NCI-H2029 treated with DMSO at 0.1 percent for 48 hours (cell line): Measurements from ENCODE around the gene CENPH.
"Not testable (repeated sequence)": the region's sequence is repeated elsewhere in the genome, so short reads cannot be mapped to it uniquely, and the experiment has no call there.

ENCODE experiments used
- DNase-seq: peaks from one replicate; lab custom pipeline; 2025; lab: John Stamatoyannopoulos, UW

Gene CENPH, protein sequence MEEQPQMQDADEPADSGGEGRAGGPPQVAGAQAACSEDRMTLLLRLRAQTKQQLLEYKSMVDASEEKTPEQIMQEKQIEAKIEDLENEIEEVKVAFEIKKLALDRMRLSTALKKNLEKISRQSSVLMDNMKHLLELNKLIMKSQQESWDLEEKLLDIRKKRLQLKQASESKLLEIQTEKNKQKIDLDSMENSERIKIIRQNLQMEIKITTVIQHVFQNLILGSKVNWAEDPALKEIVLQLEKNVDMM

DNA sequence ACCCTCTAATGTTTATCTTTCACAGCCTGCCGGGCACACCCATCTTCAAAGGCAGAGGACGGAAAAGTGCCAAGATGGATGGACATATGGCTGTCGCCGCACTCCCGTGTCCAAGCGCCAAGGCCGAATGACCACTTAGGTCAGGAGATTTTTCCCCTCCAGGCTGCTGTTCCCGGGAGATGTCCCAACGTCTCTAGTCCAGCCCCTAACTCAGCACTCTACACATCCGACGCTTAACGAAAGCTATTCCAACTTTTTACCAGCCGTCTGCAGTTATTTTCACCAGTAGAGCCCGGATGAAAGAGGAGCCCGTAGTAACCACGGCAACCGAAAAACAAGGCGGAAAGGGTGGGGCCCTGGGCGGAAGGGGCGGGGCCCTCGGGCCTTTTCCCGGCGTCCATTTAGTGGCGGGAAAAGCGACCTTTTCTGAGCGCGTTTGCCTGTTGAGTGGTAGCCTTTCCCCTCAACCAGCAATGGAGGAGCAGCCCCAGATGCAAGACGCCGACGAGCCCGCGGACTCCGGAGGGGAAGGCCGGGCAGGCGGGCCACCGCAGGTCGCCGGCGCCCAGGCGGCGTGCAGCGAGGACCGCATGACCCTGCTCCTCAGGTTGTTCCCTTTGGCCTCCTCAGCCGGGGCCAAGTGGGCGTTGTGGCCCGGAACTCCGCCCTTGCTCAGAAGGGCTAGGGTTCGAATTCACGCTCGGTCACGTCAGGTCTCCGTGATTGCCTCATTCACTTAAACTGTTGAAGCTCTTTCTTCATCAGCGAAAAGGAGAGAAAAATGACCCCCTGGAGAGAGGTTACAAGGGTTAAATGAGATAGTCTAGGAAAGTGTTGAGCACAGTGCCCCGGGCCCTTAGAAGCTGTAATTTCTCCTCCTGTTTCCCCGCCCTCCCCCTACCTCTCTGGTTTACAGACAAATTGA, at the start of gene CENPH:
Gene CENPH, plus strand, starts transcription at position 422 of the 925 bp plus-strand sequence. Its CDS starts 52 bp downstream, at position 474.
- peak; percentile 82 for DNase-seq

DNA sequence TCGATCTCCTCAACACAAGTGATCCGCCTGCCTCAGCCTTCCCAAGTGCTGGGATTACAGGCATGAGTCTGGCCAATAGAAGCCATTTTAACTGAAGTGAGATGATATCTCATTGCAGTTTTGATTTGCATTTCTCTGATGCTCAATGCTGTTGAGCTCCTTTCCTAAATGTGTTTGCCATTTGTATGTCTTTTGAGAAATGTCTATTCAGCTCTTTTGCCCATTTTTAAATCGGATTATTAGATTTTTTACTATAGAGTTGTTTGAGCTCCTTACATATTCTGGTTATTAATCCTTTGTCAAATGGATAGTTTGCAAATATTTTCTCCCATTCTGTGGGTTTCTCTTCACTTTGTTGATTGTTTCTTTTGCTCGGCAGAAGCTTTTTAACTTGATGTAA, 49.1 kb upstream of the CENPH start:
- not testable (repeated sequence) for DNase-seq

DNA sequence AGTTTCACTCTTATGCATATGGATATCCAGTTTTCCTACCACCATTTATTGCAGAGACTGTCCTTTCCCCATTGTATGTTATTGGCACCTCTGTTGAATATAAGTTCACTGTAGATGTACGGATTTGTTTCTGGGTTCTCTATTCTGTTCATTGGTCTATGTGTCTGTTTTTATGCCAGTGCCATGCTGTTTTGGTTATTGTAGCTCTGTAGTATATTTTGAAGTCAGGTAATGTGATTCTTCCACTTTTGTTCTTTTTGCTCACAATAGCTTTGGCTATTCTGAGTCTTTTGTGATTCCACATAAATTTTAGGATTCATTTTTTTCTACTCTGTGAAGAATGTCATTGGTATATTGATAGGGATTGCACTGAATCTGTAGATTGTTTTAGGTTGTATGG, 48.6 kb upstream of the CENPH start:
- DNase-seq = no peak

DNA sequence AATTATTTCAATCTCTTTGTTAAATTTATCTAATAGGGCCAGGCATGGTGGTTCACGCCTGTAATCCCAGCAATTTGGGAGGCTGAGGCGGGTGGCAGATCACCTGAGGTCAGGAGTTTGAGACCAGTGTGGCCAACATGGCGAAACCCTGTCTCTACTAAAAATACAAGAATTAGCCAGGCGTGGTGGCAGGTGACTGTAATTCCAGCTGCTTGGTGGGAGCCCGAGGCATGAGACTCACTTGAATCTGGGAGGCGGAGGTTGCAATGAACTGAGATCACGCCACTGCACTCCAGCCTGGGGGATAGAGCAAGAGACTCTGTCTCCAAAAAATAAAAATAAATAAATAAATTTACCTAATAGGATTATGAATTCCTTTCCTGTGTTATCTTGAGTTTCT, 40.8 kb upstream of the CENPH start:
- DNase-seq = not testable (repeated sequence)

DNA sequence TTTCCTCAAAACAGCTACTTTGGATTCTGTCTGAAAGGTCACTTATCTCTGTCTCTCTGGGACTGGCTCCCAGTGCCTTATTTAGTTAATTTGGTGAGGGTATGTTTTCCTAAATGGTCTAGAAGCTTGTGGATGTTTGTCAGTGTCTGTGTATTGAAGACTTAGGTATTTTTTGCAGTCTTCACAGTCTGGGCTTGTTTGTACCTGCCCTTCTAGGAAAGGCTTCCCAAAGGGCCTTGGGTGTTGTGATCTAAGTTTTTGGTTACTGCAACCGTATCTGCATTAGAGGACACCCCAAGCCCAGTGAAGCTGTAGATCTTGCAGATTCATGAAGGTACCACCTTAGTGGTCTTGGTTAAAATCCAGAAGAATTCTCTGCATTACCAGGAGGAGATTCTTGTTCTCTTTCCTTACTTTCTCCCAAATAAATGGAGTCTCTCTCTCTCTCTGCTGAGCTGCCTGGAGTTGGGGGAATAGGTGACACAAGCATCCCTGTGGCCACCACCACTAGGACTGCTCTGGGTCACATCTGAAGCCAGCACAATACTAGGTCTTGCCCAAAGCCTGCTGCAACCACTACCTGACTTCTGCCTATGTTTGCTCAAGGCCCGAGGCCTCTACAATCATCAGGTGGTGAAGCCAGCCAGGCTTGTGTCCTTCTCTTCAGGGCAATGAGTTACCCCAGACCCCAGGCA, 40.3 kb upstream of the CENPH start:
- DNase-seq = no peak

DNA sequence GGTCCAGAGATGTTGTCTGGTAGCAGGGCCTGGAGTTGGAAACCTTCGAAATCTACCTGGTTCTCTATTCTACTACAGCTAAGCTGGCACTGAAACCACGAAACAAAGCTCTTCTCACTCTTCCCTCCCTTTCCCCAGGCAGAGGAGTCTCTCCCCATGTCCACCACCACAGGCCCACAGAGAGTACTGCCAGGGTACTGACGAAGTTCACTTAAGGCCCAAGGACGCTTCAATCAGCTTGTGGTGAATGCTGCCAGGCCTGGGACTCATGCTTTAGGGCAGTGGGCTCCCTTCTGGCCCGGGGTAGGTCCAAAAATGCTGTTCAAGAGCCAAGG, 39.7 kb upstream of the CENPH start:
- DNase-seq = no peak

DNA sequence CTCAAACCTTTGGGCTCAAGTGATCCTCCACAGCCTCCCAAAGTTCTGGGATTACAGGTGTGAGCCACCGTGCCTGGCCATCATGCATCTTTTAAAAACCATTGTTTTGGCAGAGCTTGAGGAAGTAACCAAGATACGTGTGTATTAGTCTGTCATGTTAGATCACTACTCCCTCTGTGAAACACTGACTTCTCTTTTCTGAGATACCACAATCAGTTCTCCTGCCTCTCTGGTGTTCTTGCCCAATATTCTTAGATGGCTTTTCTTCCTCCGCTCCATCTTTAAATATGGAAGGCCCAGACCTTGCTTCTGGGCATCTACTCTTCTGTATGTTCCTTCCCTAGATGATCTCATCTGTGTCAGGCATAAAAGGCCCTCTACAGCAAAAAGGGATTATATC, 36.7 kb upstream of the CENPH start:
- no peak for DNase-seq

DNA sequence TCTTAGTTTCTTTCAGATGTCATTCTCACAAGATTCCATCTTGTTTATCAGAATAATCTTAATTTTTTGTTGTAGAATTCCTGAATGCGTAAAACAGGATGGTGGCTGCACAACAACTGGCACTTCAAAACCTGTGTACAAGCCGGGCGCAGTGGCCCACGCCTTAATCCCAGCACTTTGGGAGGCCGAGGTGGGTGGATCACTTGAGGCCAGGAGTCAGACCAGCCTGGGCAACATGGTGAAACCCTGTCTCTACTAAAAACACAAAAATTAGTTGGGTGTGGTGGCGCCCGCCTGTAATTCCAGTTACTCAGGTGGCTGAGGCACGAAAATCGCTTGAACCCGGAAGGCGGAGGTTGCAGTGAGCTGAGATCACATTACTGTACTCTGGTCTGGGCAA, 32.9 kb upstream of the CENPH start:
- DNase-seq = no peak

DNA sequence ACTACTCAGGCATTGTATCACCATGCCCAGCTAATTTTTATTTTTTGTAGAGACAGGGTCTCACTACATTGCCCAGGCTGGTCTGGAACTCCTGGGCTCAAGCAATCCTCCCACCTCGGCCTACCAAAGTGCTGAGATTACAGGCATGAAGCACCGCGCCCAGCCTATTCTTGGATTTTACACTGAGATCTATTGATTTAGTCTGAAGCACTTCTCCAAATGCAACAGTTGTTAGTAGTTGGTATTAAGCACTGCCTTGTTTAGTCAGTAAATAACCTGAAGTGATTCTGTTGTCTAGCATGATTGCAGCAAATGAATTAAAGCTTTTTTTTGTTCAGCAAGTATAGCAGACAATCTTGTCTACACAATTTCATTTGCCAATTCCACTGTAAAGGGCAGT, 31.3 kb upstream of the CENPH start:
- no peak for DNase-seq

DNA sequence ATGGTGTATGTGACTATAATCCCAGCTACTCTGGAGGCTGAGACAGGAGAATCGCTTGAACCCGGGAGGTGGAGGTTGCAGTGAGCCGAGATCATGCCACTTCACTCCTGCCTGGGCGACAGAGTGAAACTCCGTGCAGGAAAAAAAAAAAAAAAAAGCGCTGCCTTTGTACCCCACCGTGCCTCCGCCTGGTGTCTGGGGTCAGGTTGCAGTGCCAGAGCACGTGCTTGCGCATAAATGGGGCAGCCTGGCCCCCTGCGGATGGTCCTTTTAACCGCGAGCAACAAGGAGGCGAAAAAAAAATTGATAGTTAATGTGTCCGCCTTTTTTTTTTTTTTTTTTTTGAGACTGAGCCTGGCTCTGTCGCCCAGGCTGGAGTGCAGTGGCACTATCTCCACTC, 28.7 kb upstream of the CENPH start:
- no peak for DNase-seq

DNA sequence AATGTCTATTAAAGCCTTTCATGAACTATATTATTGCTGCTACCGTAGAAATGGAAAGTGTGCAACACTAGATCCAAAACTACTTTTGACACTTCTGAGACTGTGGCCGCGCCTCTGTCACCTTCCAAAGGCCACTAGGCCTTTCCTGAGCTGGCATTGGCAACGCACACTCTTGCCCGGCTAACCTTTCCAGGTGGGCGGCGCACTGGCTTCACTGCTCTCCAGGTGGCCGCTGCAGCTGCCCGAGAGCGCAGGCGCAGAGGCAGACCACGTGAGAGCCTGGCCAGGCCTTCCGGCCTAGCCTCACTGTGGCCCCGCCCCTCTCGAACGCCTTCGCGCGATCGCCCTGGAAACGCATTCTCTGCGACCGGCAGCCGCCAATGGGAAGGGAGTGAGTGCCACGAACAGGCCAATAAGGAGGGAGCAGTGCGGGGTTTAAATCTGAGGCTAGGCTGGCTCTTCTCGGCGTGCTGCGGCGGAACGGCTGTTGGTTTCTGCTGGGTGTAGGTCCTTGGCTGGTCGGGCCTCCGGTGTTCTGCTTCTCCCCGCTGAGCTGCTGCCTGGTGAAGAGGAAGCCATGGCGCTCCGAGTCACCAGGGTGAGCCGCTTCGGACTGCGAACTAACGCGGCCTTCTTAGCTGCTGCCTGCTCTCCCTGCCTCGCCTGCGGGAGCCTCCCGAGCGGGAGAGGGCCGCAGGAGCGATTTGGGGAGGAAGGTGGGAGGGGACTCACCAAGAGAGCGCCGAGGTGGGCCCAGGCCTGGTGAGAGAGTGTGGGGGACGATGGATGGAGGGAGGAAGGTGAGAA, 22.5 kb upstream of the CENPH start, which contains the start of gene CCNB1:
Gene CCNB1, plus strand, starts transcription at position 465 of the 807 bp plus-strand sequence. Its CDS starts 113 bp downstream, at position 578.
- peak; percentile 92 for DNase-seq

DNA sequence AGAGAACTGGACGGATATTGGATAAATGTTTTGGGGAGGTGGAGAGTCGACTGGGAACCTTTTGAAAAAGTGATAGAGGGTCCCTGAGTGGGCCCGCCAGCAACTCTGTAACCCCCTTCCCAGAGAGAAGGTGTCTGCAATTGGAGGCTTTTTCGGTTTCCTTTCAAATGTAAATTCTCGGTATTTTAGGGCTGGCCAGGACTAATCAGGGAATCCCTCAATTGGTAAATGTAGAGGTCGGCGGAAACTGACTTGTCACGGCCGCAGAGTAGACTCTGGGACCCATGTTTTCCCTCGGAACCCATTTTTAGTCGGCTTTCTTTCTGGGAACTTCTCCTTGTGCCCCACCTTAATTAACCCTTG, 21.9 kb upstream of the CENPH start:
- no peak for DNase-seq

DNA sequence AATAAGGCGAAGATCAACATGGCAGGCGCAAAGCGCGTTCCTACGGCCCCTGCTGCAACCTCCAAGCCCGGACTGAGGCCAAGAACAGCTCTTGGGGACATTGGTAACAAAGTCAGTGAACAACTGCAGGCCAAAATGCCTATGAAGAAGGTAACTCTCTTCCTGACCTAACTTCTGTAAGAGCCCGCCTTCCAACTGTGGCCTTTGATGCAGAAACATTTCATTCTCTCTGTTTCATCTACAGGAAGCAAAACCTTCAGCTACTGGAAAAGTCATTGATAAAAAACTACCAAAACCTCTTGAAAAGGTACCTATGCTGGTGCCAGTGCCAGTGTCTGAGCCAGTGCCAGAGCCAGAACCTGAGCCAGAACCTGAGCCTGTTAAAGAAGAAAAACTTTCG, 21.5 kb upstream of the CENPH start:
- DNase-seq = no peak

DNA sequence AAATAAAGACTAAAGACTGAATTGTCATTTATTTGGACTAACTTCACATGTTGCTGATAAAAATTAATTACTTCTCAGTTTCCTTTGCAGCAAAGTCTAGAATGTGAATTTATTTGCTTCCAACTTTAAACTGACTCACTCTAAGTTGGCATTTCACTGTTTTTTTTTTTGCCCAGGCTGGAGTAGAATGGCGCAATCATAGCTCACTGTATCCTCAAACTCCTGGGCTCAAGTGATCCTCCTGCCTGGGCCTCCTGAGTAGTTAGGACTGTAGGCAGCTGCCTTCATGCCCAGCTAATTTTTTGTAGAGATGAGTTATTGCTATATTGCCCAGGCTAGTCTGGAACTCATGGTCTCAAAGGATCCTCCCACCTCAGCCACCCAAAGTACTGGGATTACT, 18.9 kb upstream of the CENPH start:
- no peak for DNase-seq

DNA sequence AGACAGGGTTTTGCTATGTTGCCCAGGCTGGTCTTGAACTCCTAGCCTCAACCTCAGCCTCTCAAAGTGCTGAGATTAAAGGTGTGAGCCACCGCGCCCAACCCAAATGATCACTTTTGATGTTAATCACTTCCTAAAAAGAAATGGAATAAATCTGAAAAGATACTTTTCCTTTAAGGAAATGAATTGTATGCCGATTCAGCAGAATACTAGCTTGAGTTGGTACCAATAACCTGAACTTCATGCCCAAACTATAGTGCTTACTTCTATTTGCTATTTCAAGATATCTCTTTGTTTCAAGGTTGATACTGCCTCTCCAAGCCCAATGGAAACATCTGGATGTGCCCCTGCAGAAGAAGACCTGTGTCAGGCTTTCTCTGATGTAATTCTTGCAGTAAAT, 18.4 kb upstream of the CENPH start:
- DNase-seq = no peak

DNA sequence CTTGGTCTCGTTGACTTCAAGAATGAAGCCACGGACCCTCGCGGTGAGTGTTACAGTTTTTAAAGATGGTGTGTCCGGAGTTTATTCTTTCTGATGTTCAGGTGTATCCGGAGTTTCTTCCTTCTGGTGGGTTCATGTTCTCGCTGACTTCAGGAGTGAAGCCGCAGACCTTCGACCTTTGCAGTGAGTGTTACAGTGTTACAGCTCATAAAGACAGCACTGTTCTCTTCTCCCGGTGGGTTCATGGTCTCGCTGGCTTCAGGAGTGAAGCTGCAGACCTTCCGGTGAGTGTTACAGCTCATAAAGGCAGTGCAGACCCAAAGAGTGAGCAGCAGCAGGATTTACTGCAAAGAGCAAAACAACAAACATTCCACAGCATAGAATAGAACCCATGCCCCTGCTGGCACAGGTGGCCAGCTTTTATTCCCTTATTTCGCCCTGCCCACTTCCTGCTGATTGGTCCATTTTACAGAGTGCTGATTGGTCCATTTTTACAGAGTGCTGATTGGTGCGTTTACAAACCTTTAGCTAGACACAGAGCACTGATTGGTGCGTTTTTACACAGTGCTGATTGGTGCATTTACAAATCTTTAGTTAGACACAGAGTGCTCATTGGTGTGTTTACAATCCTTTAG, 7.6 kb upstream of the CENPH start:
- not testable (repeated sequence) for DNase-seq

DNA sequence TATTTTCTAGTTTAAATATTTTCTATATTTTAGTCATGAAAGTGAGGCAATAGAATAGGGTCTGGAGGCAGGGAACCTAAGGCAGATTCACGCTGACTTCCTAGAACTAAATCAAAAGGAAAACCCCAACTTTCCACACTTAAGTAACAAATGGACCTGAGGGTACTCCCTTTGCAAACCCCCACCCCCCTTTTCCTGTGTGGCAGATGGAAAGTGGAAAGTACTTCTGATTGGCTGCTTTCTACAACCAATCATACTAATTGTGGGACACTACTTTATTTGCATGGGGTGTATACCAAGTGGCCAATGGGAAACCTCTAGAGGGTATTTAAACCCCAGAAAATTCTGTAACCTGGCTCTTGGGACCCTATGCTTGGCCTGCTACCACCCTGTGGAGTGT, 4.8 kb upstream of the CENPH start:
- DNase-seq = no peak

DNA sequence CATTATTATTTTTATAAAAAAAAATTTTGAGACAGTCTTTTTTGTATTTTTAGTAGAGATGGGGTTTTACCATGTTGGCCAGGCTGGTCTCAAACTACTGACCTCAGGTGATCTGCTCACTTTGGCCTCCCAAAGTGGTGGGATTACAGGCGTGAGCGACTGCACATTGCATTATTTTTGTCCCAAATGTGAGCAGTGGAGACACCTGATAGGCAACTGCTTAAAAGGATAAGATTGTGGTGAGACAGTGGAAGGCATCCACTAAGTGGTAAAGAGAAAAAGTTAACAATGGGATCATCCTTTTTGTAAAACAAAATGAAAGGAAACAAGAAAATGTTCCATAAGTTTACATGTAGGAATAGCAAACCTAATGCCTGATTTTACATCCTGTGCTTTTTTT, 2.0 kb upstream of the CENPH start:
- DNase-seq = no peak

DNA sequence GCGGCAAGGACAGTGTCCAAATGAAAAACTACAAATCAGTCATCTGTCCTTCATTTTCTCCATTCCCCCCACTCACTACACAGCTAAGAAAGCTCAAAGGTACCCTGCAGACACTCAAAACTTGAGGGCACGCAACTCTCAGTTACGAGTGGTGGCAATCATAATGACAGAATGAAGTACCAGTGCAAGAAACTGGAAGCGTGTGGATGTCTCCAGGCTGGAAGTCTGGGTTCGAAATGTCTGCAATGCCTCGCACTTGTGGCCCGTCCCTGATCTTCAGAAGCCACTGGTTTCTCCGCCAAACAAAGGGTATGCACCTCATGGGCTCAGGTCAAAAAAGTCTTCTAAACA, 597 bp upstream of the CENPH start:
- DNase-seq = no peak

DNA sequence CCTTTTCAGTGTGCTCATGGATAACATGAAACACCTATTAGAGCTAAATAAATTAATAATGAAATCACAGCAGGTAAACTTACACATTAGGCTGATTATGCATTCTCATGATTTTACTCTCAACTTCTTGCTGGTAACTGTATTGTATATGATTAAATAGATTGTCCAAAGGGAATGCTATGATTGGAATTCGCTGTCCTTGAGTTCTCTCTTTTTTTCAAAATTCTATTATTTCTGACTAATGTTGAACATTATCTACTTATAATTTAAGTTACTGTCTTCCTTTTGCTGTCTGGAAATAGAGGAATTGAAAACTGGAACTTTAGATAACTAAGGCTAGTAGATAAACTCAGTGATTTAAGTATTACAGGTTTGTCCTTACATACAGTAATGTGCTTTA, 13.1 kb downstream of the CENPH start:
- DNase-seq = no peak

DNA sequence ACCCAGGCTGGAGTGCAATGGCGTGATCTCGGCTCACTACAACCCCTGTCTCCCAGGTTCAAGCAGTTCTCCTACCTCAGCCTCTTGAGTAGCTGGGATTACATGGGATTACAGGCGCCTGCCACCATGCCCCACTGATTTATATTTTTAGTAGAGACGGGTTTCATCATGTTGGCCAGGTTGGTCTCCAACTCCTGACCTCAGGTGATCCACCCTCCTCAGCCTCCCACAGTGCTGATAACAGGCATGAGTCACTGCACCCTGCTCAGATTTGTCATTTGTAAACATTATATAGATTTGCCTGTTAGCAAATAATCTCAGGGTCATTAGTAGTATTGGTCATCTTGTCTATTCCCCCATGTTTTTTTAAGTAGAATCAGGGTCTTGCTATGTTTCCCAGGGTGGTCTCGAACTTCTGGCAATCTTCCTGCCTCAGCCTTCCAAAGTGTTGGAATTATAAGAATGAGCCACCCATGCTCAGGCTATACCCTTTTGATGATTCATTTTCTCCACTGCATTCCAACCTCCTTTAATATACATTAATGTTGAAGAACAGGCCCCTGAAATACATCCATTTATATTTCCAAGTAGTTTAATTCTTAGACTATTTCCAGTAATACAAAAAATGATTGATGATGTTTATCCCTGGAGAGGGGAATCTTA, 17.3 kb downstream of the CENPH start:
- no peak for DNase-seq
